Measurements from ENCODE around the gene KRT34. TPM values are rescaled to one million over a fixed set of nuclear protein-coding genes. Genes with fewer than 3 reads are reported as not detected.
"Not testable (repeated sequence)": the region's sequence is repeated elsewhere in the genome, so short reads cannot be mapped to it uniquely, and the experiment has no call there.

The KRT34 gene
- total RNA-seq, 2 experiments from 2014 or later = not detected

- ATAC-seq (ENCODE audit: poor library complexity) (no peak), DNase-seq (no peak)
- H3K36me3 ChIP-seq (ENCODE audit: insufficient read depth, low read length) = no peaks in the 10 kb centered on the region
- Mint-ChIP-seq H3K9me3 (peaks cover 5% of the 10 kb centered on the region), H3K4me1 (ENCODE audit: low read depth) (peaks cover 3% of the 10 kb centered on the region), H3K36me3 (ENCODE audit: low read depth) (peaks cover 3% of the 10 kb centered on the region), H3K27ac (no peak overlapping the region), H3K27me3 (no peaks in the 10 kb centered on the region), H3K4me3 (no peak overlapping the region)
- H3K27me3 ChIP-seq (ENCODE audit: control insufficient read depth in 1 of 2, insufficient read depth in 2 of 2, low read length in 2 of 2) = no peaks in the 10 kb centered on the region
- no peak overlapping the region for H3K27ac ChIP-seq (ENCODE audit: low read depth in 1 of 2, low read length in 2 of 2)
- CTCF ChIA-PET = no interaction called here
- no peak for TF ChIP-seq CTCF (IDR thresholded peaks at IDR 0.05)
- POLR2A ChIA-PET = no interaction called here
- no peak overlapping the region for H3K4me3 ChIP-seq (ENCODE audit: low read length)
- H3K4me1 ChIP-seq (ENCODE audit: insufficient read depth, low read length) = no peaks in the 10 kb centered on the region
- intact Hi-C loops (cut with DNase I, micrococcal nuclease) = no loop called here
- peaks cover 9 to 10% of the 10 kb centered on the region in 2 experiments for H3K9me3 ChIP-seq (ENCODE audit: control insufficient read depth in 1 of 2, insufficient read depth in 1 of 2, low read length in 2 of 2)
These were observed 1.6 kb upstream of the KRT34 start for GRCh38 chr17:41383690-41384089.

GRCh38 chr17:41382394-41382793, 288 bp upstream of the KRT34 start:
- intact Hi-C loops (cut with DNase I, micrococcal nuclease) = no loop called here
- no peak overlapping the region for H3K27ac Mint-ChIP-seq
- no peak for TF ChIP-seq CTCF (IDR thresholded peaks at IDR 0.05)
- H3K4me1 Mint-ChIP-seq (ENCODE audit: low read depth) = peaks cover 16% of the 10 kb centered on the region
- H3K9me3 ChIP-seq (ENCODE audit: control insufficient read depth in 1 of 2, insufficient read depth in 1 of 2, low read length in 2 of 2) = peaks cover 9 to 10% of the 10 kb centered on the region in 2 experiments
- H3K9me3 Mint-ChIP-seq = peaks cover 3% of the 10 kb centered on the region
- DNase-seq = no peak
- ChIA-PET POLR2A (no interaction called here), CTCF (no interaction called here)
- no peaks in the 10 kb centered on the region for H3K27me3 ChIP-seq (ENCODE audit: control insufficient read depth in 1 of 2, insufficient read depth in 2 of 2, low read length in 2 of 2)
- no peak overlapping the region for H3K4me3 ChIP-seq (ENCODE audit: low read length)
- H3K27ac ChIP-seq (ENCODE audit: low read depth in 1 of 2, low read length in 2 of 2) = no peak overlapping the region
- H3K36me3 ChIP-seq (ENCODE audit: insufficient read depth, low read length) = no peaks in the 10 kb centered on the region
- no peak for ATAC-seq (ENCODE audit: poor library complexity)
- H3K4me1 ChIP-seq (ENCODE audit: insufficient read depth, low read length) = peaks cover 4% of the 10 kb centered on the region
- no peaks in the 10 kb centered on the region for H3K27me3 Mint-ChIP-seq
- no peaks in the 10 kb centered on the region for H3K36me3 Mint-ChIP-seq (ENCODE audit: low read depth)
- H3K4me3 Mint-ChIP-seq = no peak overlapping the region

- H3K27me3 ChIP-seq (ENCODE audit: control insufficient read depth in 1 of 2, insufficient read depth in 2 of 2, low read length in 2 of 2); POLR2A ChIA-PET; H3K27me3 Mint-ChIP-seq; H3K9me3 Mint-ChIP-seq; H3K9me3 ChIP-seq (ENCODE audit: control insufficient read depth in 1 of 2, insufficient read depth in 1 of 2, low read length in 2 of 2); H3K4me1 ChIP-seq (ENCODE audit: insufficient read depth, low read length); H3K4me3 Mint-ChIP-seq; DNase-seq; H3K27ac Mint-ChIP-seq; H3K4me3 ChIP-seq (ENCODE audit: low read length); CTCF ChIA-PET; H3K36me3 Mint-ChIP-seq (ENCODE audit: low read depth); H3K27ac ChIP-seq (ENCODE audit: low read depth in 1 of 2, low read length in 2 of 2); H3K36me3 ChIP-seq (ENCODE audit: insufficient read depth, low read length); ATAC-seq (ENCODE audit: poor library complexity); intact Hi-C loops (cut with DNase I, micrococcal nuclease): not testable (repeated sequence)
- peaks cover 27% of the 10 kb centered on the region for H3K4me1 Mint-ChIP-seq (ENCODE audit: low read depth)
These were observed 2.0 kb downstream of the KRT34 start for GRCh38 chr17:41380091-41380490.

GRCh38 chr17:41377546-41377945, 4.6 kb downstream of the KRT34 start:
- no peak for TF ChIP-seq CTCF (IDR thresholded peaks at IDR 0.05)
- Histone ChIP-seq H3K27ac (ENCODE audit: low read depth in 1 of 2, low read length in 2 of 2) (no peak overlapping the region), H3K36me3 (ENCODE audit: insufficient read depth, low read length) (no peaks in the 10 kb centered on the region), H3K27me3 (ENCODE audit: control insufficient read depth in 1 of 2, insufficient read depth in 2 of 2, low read length in 2 of 2) (no peaks in the 10 kb centered on the region), H3K9me3 (ENCODE audit: control insufficient read depth in 1 of 2, insufficient read depth in 1 of 2, low read length in 2 of 2) (peaks cover 0 to 5% of the 10 kb centered on the region in 2 experiments), H3K4me3 (ENCODE audit: low read length) (no peak overlapping the region), H3K4me1 (ENCODE audit: insufficient read depth, low read length) (peaks cover 4% of the 10 kb centered on the region)
- Mint-ChIP-seq H3K9me3 (peaks cover 7% of the 10 kb centered on the region), H3K4me3 (no peak overlapping the region), H3K4me1 (ENCODE audit: low read depth) (peaks cover 27% of the 10 kb centered on the region), H3K36me3 (ENCODE audit: low read depth) (no peaks in the 10 kb centered on the region), H3K27ac (no peak overlapping the region), H3K27me3 (no peaks in the 10 kb centered on the region)
- ChIA-PET CTCF (no interaction called here), POLR2A (interaction anchor here (1.2 kb wide), 1 partner anchor 69 kb away, joined by 6 read pairs; the partner anchor contains the start of gene KRTAP16-1)
- ATAC-seq (ENCODE audit: poor library complexity) (no peak), DNase-seq (no peak)
- intact Hi-C loops (cut with DNase I, micrococcal nuclease) = loop anchor here in 1 of 2 experiments (5.0 kb wide), 1 partner anchor 40 kb away; no protein-coding TSS in a partner anchor

Data from CD4-positive, alpha-beta T cell (primary cell).